Trophoblast cell (in vitro differentiated cells and primary cell): Measurements from ENCODE around the gene MBTPS1.

Experiments used
- DNase-seq, 2 donors: peaks; one replicate each; pipeline ENCODE4 v3.0.0-alpha.2; 2016
- H2AFZ ChIP-seq: 2 replicates; pipeline ENCODE4 v1.6.1; 2013; ENCODE audit warnings: low read length, moderate library complexity, mild to moderate bottlenecking; ENCODE audit not compliant: insufficient read depth, poor library complexity
- H2AK5ac ChIP-seq: 2 replicates; pipeline ENCODE4 v1.6.1; 2013; ENCODE audit warnings: mild to moderate bottlenecking, low read length
- H2BK120ac ChIP-seq: 2 replicates; pipeline ENCODE4 v1.6.1; 2013; ENCODE audit warnings: low read length, mild to moderate bottlenecking, moderate library complexity; ENCODE audit not compliant: insufficient read depth, poor library complexity
- H2BK12ac ChIP-seq: 2 replicates; pipeline ENCODE4 v1.6.1; 2013; ENCODE audit warnings: mild to moderate bottlenecking, low read length, moderate library complexity
- H2BK5ac ChIP-seq: 2 replicates; pipeline ENCODE4 v1.6.1; 2013; ENCODE audit warnings: low read length, low read depth, moderate library complexity, mild to moderate bottlenecking; ENCODE audit not compliant: poor library complexity
- H3K14ac ChIP-seq: 2 replicates; pipeline ENCODE4 v1.6.1; 2013; ENCODE audit warnings: mild to moderate bottlenecking, low read length
- H3K18ac ChIP-seq: 2 replicates; pipeline ENCODE4 v1.6.1; 2013; ENCODE audit warnings: mild to moderate bottlenecking, low read length
- H3K23ac ChIP-seq: 2 replicates; pipeline ENCODE4 v1.6.1; 2013; ENCODE audit warnings: low read length
- H3K27ac ChIP-seq: 2 replicates; pipeline ENCODE4 v1.5.1; 2013; ENCODE audit warnings: low read depth, mild to moderate bottlenecking, inconsistent platforms, low read length, moderate library complexity
- H3K27me3 ChIP-seq: 2 replicates; pipeline ENCODE4 v1.6.1; 2013; ENCODE audit warnings: inconsistent platforms, mild to moderate bottlenecking, low read length, moderate library complexity; ENCODE audit not compliant: insufficient read depth
- H3K36me3 ChIP-seq, 2 experiments: 1 replicate in 1 of 2; 2 replicates in 1 of 2; pipeline ENCODE4 v1.6.1; 2013; ENCODE audit warnings: low read length in 2 of 2, mild to moderate bottlenecking in 2 of 2, moderate library complexity in 1 of 2; ENCODE audit not compliant: insufficient read depth in 2 of 2, control insufficient read depth in 1 of 2
- H3K4ac ChIP-seq: 2 replicates; pipeline ENCODE4 v1.6.1; 2013; ENCODE audit warnings: low read depth, mild to moderate bottlenecking, low read length, moderate library complexity
- H3K4me1 ChIP-seq, 2 experiments: 1 replicate in 1 of 2; 2 replicates in 1 of 2; pipeline ENCODE4 v1.6.1; 2013; ENCODE audit warnings: low read length in 2 of 2, mild to moderate bottlenecking in 2 of 2, moderate library complexity in 1 of 2; ENCODE audit not compliant: insufficient read depth in 2 of 2, control insufficient read depth in 1 of 2
- H3K4me2 ChIP-seq: 2 replicates; pipeline ENCODE4 v1.6.1; 2013; ENCODE audit warnings: inconsistent platforms, mild to moderate bottlenecking, low read length, moderate library complexity
- H3K4me3 ChIP-seq: 2 replicates; pipeline ENCODE4 v1.5.1; 2013; ENCODE audit warnings: mild to moderate bottlenecking, low read depth, low read length, inconsistent platforms
- H3K79me1 ChIP-seq: one replicate; pipeline ENCODE4 v1.6.1; 2013; ENCODE audit warnings: low read length
- H3K79me2 ChIP-seq: 2 replicates; pipeline ENCODE4 v1.6.1; 2013; ENCODE audit warnings: low read length, mild to moderate bottlenecking; ENCODE audit not compliant: control insufficient read depth, insufficient read depth, poor library complexity
- H3K9ac ChIP-seq: 2 replicates; pipeline ENCODE4 v1.6.1; 2013; ENCODE audit warnings: mild to moderate bottlenecking, low read length
- H3K9me3 ChIP-seq: 2 replicates; pipeline ENCODE4 v1.6.1; 2013; ENCODE audit warnings: low read depth, mild to moderate bottlenecking, control low read depth, inconsistent platforms, low read length; ENCODE audit not compliant: insufficient read depth
- H4K12ac ChIP-seq: 2 replicates; pipeline ENCODE4 v1.6.1; 2013; ENCODE audit warnings: low read depth, mild to moderate bottlenecking, low read length, moderate library complexity
- H4K8ac ChIP-seq: 2 replicates; pipeline ENCODE4 v1.6.1; 2013; ENCODE audit warnings: low read depth, mild to moderate bottlenecking, low read length, moderate library complexity
- H4K91ac ChIP-seq: one replicate; pipeline ENCODE4 v1.6.1; 2013; ENCODE audit warnings: low read depth, mild to moderate bottlenecking, low read length, moderate library complexity
- WGBS: extraction: QIAGEN DNeasy Blood & Tissue Kit; methylation state at CpG from one replicate; pipeline ENCODE4 v1.1.7; 2013; ENCODE audit warnings: missing lambda C conversion rate; ENCODE audit not compliant: insufficient read length, insufficient coverage; ENCODE audit errors: extremely low coverage; 5-methylcytosine and 5-hydroxymethylcytosine counted together

MBTPS1 gene

GRCh38 chr16:84105948-84106740, 10.6 kb downstream of the MBTPS1 start:
- Histone ChIP-seq H2BK120ac (no peak overlapping the region), H2AFZ (no peak overlapping the region), H4K12ac (no peak overlapping the region), H3K27ac (no peak overlapping the region), H3K4me1 (peaks cover 4% of the 10 kb centered on the region in 2 experiments), H3K4me3 (no peak overlapping the region), H3K79me2 (peaks cover 4% of the 10 kb centered on the region), H2BK12ac (no peak overlapping the region), H3K36me3 (peaks cover 0 to 5% of the 10 kb centered on the region in 2 experiments), H3K14ac (no peak overlapping the region), H3K79me1 (no peaks in the 10 kb centered on the region), H3K4ac (no peak overlapping the region), H3K4me2 (no peak overlapping the region), H4K91ac (no peak overlapping the region), H3K9ac (no peak overlapping the region), H3K23ac (no peak overlapping the region), H3K18ac (no peak overlapping the region), H4K8ac (no peak overlapping the region), H2BK5ac (no peak overlapping the region), H3K9me3 (no peaks in the 10 kb centered on the region), H2AK5ac (no peak overlapping the region), H3K27me3 (no peaks in the 10 kb centered on the region)
- no peak for DNase-seq
- no CpG with 5 or more reads among the region's 13 CpGs for WGBS

- WGBS: no CpG with 5 or more reads among the region's 12 CpGs
- no peak for DNase-seq
These were observed 11.4 kb downstream of the MBTPS1 start for GRCh38 chr16:84105301-84105815.

GRCh38 chr16:84104231-84104630, 12.5 kb downstream of the MBTPS1 start:
- peaks cover 4% of the 10 kb centered on the region in 2 experiments for H3K4me1 ChIP-seq
- no peak overlapping the region for H2BK5ac ChIP-seq
- no peak overlapping the region for H4K12ac ChIP-seq
- no peak overlapping the region for H4K91ac ChIP-seq
- H3K27ac ChIP-seq: no peak overlapping the region
- no peak overlapping the region for H3K4me3 ChIP-seq
- no peak overlapping the region for H2BK120ac ChIP-seq
- H3K4ac ChIP-seq: peak overlapping the region; percentile 48
- DNase-seq: peak in 1 of 2 donors; percentile 44
- peaks cover 4% of the 10 kb centered on the region for H3K79me2 ChIP-seq
- H3K9ac ChIP-seq: no peak overlapping the region
- H3K27me3 ChIP-seq: no peaks in the 10 kb centered on the region
- H3K18ac ChIP-seq: no peak overlapping the region
- H3K4me2 ChIP-seq: no peak overlapping the region
- H4K8ac ChIP-seq: no peak overlapping the region
- H3K79me1 ChIP-seq: no peaks in the 10 kb centered on the region
- no peaks in the 10 kb centered on the region for H3K9me3 ChIP-seq
- no peak overlapping the region for H3K14ac ChIP-seq
- H3K36me3 ChIP-seq: peaks cover 6 to 7% of the 10 kb centered on the region in 2 experiments
- no peak overlapping the region for H2AFZ ChIP-seq
- no peak overlapping the region for H2BK12ac ChIP-seq
- no peak overlapping the region for H3K23ac ChIP-seq
- H2AK5ac ChIP-seq: no peak overlapping the region
- WGBS: no CpG with 5 or more reads among the region's 3 CpGs

More at GRCh38 chr16:84105301-84105815, 11.4 kb downstream of the MBTPS1 start:
- Histone ChIP-seq H3K23ac (no peak overlapping the region), H2BK5ac (no peak overlapping the region), H4K8ac (no peak overlapping the region), H2AFZ (no peak overlapping the region), H3K27ac (no peak overlapping the region), H2AK5ac (no peak overlapping the region), H3K4me1 (peaks cover 4% of the 10 kb centered on the region in 2 experiments), H3K27me3 (no peaks in the 10 kb centered on the region), H3K36me3 (peaks cover 3 to 5% of the 10 kb centered on the region in 2 experiments), H3K4me2 (no peak overlapping the region), H3K9me3 (no peaks in the 10 kb centered on the region), H3K14ac (no peak overlapping the region), H3K79me1 (no peaks in the 10 kb centered on the region), H4K12ac (no peak overlapping the region), H3K79me2 (peaks cover 4% of the 10 kb centered on the region), H3K4ac (peak overlapping the region; percentile 37), H2BK12ac (no peak overlapping the region), H3K9ac (no peak overlapping the region), H4K91ac (no peak overlapping the region), H3K18ac (peak overlapping the region; percentile 1), H2BK120ac (no peak overlapping the region), H3K4me3 (no peak overlapping the region)

GRCh38 chr16:84103678-84104077, 13.1 kb downstream of the MBTPS1 start:
- Histone ChIP-seq H2BK12ac (no peak overlapping the region), H2AFZ (no peak overlapping the region), H3K27ac (no peak overlapping the region), H3K4me3 (no peak overlapping the region), H3K79me1 (no peaks in the 10 kb centered on the region), H3K23ac (no peak overlapping the region), H3K9me3 (no peaks in the 10 kb centered on the region), H2BK5ac (no peak overlapping the region), H3K14ac (no peak overlapping the region), H3K4me1 (peaks cover 4% of the 10 kb centered on the region in 2 experiments), H4K8ac (no peak overlapping the region), H2AK5ac (no peak overlapping the region), H3K36me3 (peaks cover 4 to 6% of the 10 kb centered on the region in 2 experiments), H3K27me3 (no peaks in the 10 kb centered on the region), H4K12ac (no peak overlapping the region), H3K4ac (peak overlapping the region; percentile 44), H3K4me2 (no peak overlapping the region), H3K79me2 (peaks cover 4% of the 10 kb centered on the region), H2BK120ac (no peak overlapping the region), H3K18ac (no peak overlapping the region), H3K9ac (no peak overlapping the region), H4K91ac (no peak overlapping the region)
- DNase-seq: no peak
- no CpG with 5 or more reads among the region's 5 CpGs for WGBS
